Measurements from ENCODE around the gene MYCBP2. TPM values are rescaled to one million over a fixed set of nuclear protein-coding genes. Genes with fewer than 3 reads are reported as not detected.

The MYCBP2 gene
- total RNA-seq, 4 donors from 2014 or later, result 42.4 to 262 (median 71.0) TPM

DNA sequence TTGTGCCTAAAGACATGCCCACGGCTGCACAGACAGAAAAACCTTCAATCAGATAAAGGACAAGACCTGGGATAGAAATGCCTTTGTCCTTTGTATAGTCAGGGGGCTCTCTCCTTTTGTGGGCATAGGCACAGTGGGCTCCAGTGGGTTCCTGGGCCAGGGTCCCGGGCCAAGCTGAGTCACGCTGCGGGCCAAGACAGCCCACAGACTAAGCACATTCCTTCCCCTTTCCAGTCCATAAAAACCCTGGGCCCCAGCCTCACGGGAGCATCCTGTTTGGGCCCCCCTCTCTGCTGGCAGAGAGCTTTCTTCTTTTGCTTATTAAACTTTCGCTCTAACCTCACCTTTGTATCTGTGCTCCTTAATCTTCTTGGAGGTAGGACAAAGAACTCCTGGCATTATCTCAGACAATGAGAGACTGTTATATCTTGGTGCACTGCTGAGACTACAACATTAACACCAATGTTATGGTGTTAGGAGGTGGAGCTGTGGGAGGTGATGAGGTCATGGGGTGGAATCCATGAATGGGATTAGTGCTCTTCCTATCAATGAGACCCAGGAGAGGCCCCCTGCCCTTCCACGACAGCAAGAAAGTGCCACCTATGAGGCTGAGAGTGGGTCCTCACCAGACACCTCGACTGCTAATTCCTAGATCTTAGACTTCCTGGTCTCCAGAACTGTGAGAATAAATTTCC, 279.1 kb downstream of the MYCBP2 start:
- H3K36me3 ChIP-seq, result peaks cover 0 to 28% (median 0%) of the 10 kb centered on the region in 3 donors
- DNase-seq, result no peak
- no peak overlapping the region for H3K27ac ChIP-seq
- no peak for TF ChIP-seq POLR2A (IDR thresholded peaks at IDR 0.05)
- no peak for TF ChIP-seq CTCF (IDR thresholded peaks at IDR 0.05)
- H3K4me3 ChIP-seq, result no peak overlapping the region
- H3K4me1 ChIP-seq, result no peaks in the 10 kb centered on the region
- H3K9me3 ChIP-seq, result no peaks in the 10 kb centered on the region
- no peaks in the 10 kb centered on the region for H3K27me3 ChIP-seq

GRCh38 chr13:77042566-77043177, 284.2 kb downstream of the MYCBP2 start:
- DNase-seq, result no peak
- Histone ChIP-seq H3K36me3 (peaks cover 0 to 7% (median 0%) of the 10 kb centered on the region in 3 donors), H3K9me3 (no peaks in the 10 kb centered on the region), H3K4me1 (no peaks in the 10 kb centered on the region), H3K27ac (peak overlapping the region in 1 of 4 donors; percentile 8), H3K27me3 (no peaks in the 10 kb centered on the region), H3K4me3 (no peak overlapping the region)
- TF ChIP-seq CTCF (IDR thresholded peaks at IDR 0.05) (no peak), POLR2A (IDR thresholded peaks at IDR 0.05) (no peak)

DNA sequence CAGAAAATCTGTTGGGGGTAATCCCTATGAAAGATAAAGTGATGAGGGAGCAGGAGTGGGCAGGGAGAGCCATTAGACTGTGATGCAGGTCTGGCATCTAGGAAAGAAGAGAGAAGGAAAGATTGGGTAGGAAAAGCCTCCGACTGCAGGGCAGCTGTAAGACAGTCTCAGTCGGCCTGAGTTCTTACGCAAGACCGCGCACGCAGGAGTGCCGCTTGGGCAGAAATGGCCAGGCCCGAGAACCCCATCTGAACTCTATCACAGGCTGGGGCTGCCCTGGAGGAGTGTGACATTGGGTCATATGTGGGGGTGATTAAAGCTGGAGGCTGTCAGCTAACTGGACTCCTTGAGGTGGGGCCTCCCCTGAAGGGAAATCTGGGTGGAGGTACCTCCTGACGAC, 286.1 kb downstream of the MYCBP2 start:
- DNase-seq, result no peak
- TF ChIP-seq POLR2A (IDR thresholded peaks at IDR 0.05) (no peak), CTCF (IDR thresholded peaks at IDR 0.05) (no peak)
- Histone ChIP-seq H3K9me3 (no peaks in the 10 kb centered on the region), H3K27me3 (no peaks in the 10 kb centered on the region), H3K4me3 (no peak overlapping the region), H3K27ac (no peak overlapping the region), H3K36me3 (peaks cover 0 to 4% (median 0%) of the 10 kb centered on the region in 3 donors), H3K4me1 (no peaks in the 10 kb centered on the region)

- Histone ChIP-seq H3K27me3 (no peaks in the 10 kb centered on the region), H3K4me3 (no peak overlapping the region), H3K4me1 (no peaks in the 10 kb centered on the region), H3K9me3 (no peaks in the 10 kb centered on the region), H3K36me3 (peaks cover 0 to 1% (median 0%) of the 10 kb centered on the region in 3 donors), H3K27ac (no peak overlapping the region)
- TF ChIP-seq POLR2A (IDR thresholded peaks at IDR 0.05), result no peak
- TF ChIP-seq CTCF (IDR thresholded peaks at IDR 0.05), result no peak
- no peak for DNase-seq
Observed at GRCh38 chr13:77040076-77040475, 286.8 kb downstream of the MYCBP2 start.

GRCh38 chr13:77038907-77039480, 287.9 kb downstream of the MYCBP2 start:
- H3K4me3 ChIP-seq, result no peak overlapping the region
- H3K36me3 ChIP-seq, result no peaks in the 10 kb centered on the region
- DNase-seq, result no peak
- H3K4me1 ChIP-seq, result no peaks in the 10 kb centered on the region
- TF ChIP-seq CTCF (IDR thresholded peaks at IDR 0.05), result no peak
- TF ChIP-seq POLR2A (IDR thresholded peaks at IDR 0.05), result no peak
- no peaks in the 10 kb centered on the region for H3K27me3 ChIP-seq
- H3K27ac ChIP-seq, result no peak overlapping the region
- H3K9me3 ChIP-seq, result no peaks in the 10 kb centered on the region
